GM18508 (cell line): ENCODE results near the gene ADAM11.

Experiments
- ATAC-seq: cut with Tn5 transposase; IDR thresholded peaks from one replicate; pipeline ENCODE4 v1.9.1; 2021; ENCODE audit warnings: moderate number of reproducible peaks; ENCODE audit not compliant: insufficient read depth, unreplicated experiment

ADAM11 gene

GRCh38 chr17:44828919-44829522, 70.2 kb downstream of the ADAM11 start:
- ATAC-seq = no peak

- ATAC-seq = no peak
These were observed 71.0 kb downstream of the ADAM11 start, which contains the start of gene GJC1 for GRCh38 chr17:44829523-44830358. Gene GJC1 (minus strand): TSS chr17:44830287. CDS start chr17:44805817, 24,470 bp downstream.

- no peak for ATAC-seq
These were observed 71.8 kb downstream of the ADAM11 start for GRCh38 chr17:44830359-44831288.

- ATAC-seq = no peak
These were observed 72.6 kb downstream of the ADAM11 start for GRCh38 chr17:44831371-44831770.
